ENCODE measurements around the gene LRBA.

Gene LRBA

DNA sequence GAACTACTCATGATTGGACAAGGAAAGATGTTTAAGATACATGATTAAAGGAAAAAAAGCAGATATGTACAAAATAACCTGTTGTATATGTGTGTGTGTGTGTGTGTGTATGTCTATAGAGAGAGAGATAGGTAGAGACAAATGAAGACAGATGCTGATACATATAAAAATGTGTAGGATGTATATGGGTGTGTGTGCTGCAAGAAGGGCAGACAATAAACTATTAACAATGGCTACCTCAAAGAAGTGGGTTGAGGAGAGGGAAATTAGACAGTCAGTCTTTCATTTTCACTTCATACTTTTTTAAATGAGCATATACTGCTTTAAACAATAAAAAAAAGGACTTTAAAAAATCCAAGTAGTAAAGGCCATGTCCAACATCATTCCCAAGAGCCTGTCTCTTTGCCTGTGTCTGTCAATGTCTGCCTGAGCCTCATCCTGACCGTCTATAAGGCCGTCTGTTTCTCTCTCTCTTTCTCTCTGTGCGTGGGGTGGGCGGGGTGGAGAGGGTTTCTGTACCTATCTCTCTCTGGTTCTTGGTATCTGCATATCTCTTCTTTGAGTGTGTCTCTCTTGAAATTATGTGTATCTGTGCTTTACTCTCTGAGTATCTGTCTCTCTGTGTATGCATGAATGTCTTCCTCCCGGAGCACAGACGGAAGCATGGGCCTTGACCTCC, 62.8 kb downstream of the LRBA start:
- no peak for DNase-seq (ENCODE audit: low read depth)
- TF ChIP-seq CTCF (IDR thresholded peaks at IDR 0.05; ENCODE audit: control insufficient read depth, extremely low read depth, insufficient read depth), result no peak
- no peak overlapping the region for H3K4me3 ChIP-seq (ENCODE audit: low read depth, low read length)

DNA sequence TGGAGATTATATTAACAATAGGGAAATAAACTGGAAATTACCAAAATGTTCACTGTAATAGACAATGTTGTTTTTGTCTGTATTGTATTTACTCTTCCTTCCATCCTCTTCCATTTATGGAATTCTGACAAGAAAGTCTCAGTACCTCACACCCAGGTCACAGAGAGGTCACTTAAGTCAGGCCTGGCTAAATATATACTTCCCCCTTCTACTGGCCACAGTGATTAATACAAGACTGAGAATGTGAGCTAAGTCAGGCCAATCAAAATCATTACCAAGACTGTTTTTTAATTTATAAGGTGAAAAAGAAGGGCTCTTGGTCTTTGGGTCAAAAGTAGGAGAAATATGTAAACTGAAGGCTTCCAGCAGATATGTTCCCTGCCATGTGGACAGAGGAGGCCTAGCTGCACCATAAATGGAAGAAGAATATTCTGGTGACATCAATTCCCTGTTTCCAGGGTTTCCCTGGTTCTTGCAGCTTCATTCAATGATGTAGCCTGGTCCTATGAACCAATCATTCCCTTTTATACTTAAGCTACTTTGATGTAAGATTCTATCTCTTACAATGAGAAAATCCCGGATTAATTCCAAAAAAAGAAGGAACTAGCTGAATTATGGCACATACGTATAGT, 64.3 kb downstream of the LRBA start:
- no peak for DNase-seq (ENCODE audit: low read depth)
- no peak overlapping the region for H3K4me3 ChIP-seq (ENCODE audit: low read depth, low read length)
- TF ChIP-seq CTCF (IDR thresholded peaks at IDR 0.05; ENCODE audit: control insufficient read depth, extremely low read depth, insufficient read depth), result no peak

- H3K4me3 ChIP-seq (ENCODE audit: low read depth, low read length), result no peak overlapping the region
- no peak for TF ChIP-seq CTCF (IDR thresholded peaks at IDR 0.05; ENCODE audit: control insufficient read depth, extremely low read depth, insufficient read depth)
- DNase-seq (ENCODE audit: low read depth), result no peak
Measured at GRCh38 chr4:150949943-150950342, 65.1 kb downstream of the LRBA start.

GRCh38 chr4:150949342-150949741, 65.7 kb downstream of the LRBA start:
- no peak for TF ChIP-seq CTCF (IDR thresholded peaks at IDR 0.05; ENCODE audit: control insufficient read depth, extremely low read depth, insufficient read depth)
- no peak for DNase-seq (ENCODE audit: low read depth)

GRCh38 chr4:150948710-150949109, 66.4 kb downstream of the LRBA start:
- no peak overlapping the region for H3K4me3 ChIP-seq (ENCODE audit: low read depth, low read length)
- TF ChIP-seq CTCF (IDR thresholded peaks at IDR 0.05; ENCODE audit: control insufficient read depth, extremely low read depth, insufficient read depth), result no peak
- DNase-seq (ENCODE audit: low read depth), result no peak

More at GRCh38 chr4:150949342-150949741, 65.7 kb downstream of the LRBA start:
- H3K4me3 ChIP-seq (ENCODE audit: low read depth, low read length), result no peak overlapping the region

DNA sequence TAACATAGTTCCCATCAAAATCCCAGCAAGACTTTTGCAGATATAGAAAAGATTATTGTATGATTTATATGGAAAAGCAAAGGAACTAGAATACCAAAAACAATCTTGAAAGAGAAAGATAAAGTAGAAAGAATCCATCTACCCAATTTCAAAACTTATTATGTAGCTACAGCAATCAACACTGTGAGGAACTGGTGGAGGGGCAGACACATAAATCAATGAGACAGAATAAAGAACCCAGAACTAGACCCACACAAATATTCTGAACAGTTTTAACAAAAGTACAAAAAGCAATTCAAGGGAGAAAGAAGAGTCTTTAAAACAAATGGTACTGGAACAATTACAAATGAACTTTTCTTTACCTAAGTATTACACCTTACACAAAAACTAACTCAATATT, 67.0 kb downstream of the LRBA start:
- H3K4me3 ChIP-seq (ENCODE audit: low read depth, low read length), result no peak overlapping the region
- no peak for DNase-seq (ENCODE audit: low read depth)
- no peak for TF ChIP-seq CTCF (IDR thresholded peaks at IDR 0.05; ENCODE audit: control insufficient read depth, extremely low read depth, insufficient read depth)

DNA sequence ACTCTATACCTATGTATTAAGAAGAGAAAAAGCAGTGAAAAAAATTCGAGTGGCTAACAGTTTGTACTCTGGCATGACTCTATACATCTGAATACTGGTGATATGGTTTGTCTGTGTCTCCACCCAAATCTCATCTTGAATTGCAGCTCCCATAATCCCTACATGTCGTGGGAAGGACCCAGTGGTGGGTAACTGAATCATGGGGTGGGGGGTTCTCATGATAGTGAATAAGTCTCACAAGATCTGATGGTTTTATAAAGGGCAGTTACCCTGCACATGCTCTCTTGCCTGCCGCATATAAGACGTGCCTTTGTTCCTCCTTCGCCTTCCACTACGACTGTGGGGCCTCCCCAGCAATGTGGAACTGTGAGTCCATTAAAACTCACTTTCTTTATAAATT, 70.4 kb downstream of the LRBA start:
- no peak overlapping the region for H3K4me3 ChIP-seq (ENCODE audit: low read depth, low read length)
- no peak for DNase-seq (ENCODE audit: low read depth)
- no peak for TF ChIP-seq CTCF (IDR thresholded peaks at IDR 0.05; ENCODE audit: control insufficient read depth, extremely low read depth, insufficient read depth)
